Sigmoid colon (tissue), 7 donors: ENCODE results near the gene GSE1. TPM values are rescaled to one million over a fixed set of nuclear protein-coding genes. Genes with fewer than 3 reads are reported as not detected.

Source experiments
- DNase-seq: peaks from one replicate; pipeline ENCODE4 v3.0.0-alpha.2; 2019
- H3K27ac ChIP-seq, 4 donors: fragments of 200-600 bp; sonication (generic); one replicate each; pipeline ENCODE4 v1.5.1; 2016 to 2019; ENCODE audit warnings: mild to moderate bottlenecking in 1 of 4
- H3K27me3 ChIP-seq, 3 donors: fragments of 200-600 bp; sonication (generic); one replicate each; pipeline ENCODE4 v1.5.1; 2019; ENCODE audit warnings: mild to moderate bottlenecking in 1 of 3
- H3K36me3 ChIP-seq, 4 donors: fragments of 200-600 bp; sonication (generic); one replicate each; pipeline ENCODE4 v1.5.1; 2016 to 2019
- H3K4me1 ChIP-seq, 4 donors: fragments of 200-600 bp; sonication (generic); one replicate each; pipeline ENCODE4 v1.5.1; 2017 to 2019
- H3K4me3 ChIP-seq, 4 donors: fragments of 200-600 bp; sonication (generic); one replicate each; pipeline ENCODE4 v1.5.1; 2017 to 2019; ENCODE audit warnings: mild to moderate bottlenecking in 2 of 4, moderate library complexity in 1 of 4
- H3K9me3 ChIP-seq, 4 donors: fragments of 200-600 bp in 3 of 4; sonication (generic) in 3 of 4; one replicate each; pipeline versions ENCODE4 v1.5.1 to v1.6.1; 2013 to 2019
- EP300 ChIP-seq, 4 donors: sonication (generic); formaldehyde crosslinking; IDR thresholded peaks; one replicate each; pipeline ENCODE4 v1.6.1; 2017; ENCODE audit warnings: antibody characterized with exemption in 4 of 4
- POLR2A ChIP-seq, 2 donors: fragments of 450-650 bp; IDR thresholded peaks; one replicate each; pipeline ENCODE4 v1.6.1; 2016; ENCODE audit warnings: antibody characterized with exemption in 2 of 2, mild to moderate bottlenecking in 2 of 2, moderate library complexity in 2 of 2
- POLR2AphosphoS5 ChIP-seq, 4 donors: sonication (generic); formaldehyde crosslinking; IDR thresholded peaks; one replicate each; pipeline ENCODE4 v1.6.1; 2017; ENCODE audit warnings: antibody characterized with exemption in 4 of 4
- WGBS, 2 donors: extraction: QIAGEN DNeasy Blood & Tissue Kit; methylation state at CpG; one replicate each; pipeline ENCODE4 v1.1.7; 2013; 5-methylcytosine and 5-hydroxymethylcytosine counted together
- intact Hi-C: fragments of 100-400 bp; cut with DNase I; formaldehyde crosslinking; loops from one replicate; pipeline ENCODE4 v1.15.1; 2023
- polyA plus RNA-seq, 3 donors: library from polyadenylated mRNA; stranded (reverse); fragments of 200-250 nt; gene quantifications; one replicate each; pipeline ENCODE4 v1.2.3, GENCODE V29; 2013
- total RNA-seq, 4 donors: library from RNA; depleted of rRNA; stranded (reverse); fragments of >200 nt; gene quantifications; one replicate each; pipeline ENCODE4 v1.1.0, GENCODE V29; 2016
- TF ChIP-seq, protein P1 (sequence below), 4 experiments: fragments of 450-650 bp in 3 of 4; fragments of 200-600 bp in 1 of 4; IDR thresholded peaks; one replicate each; pipeline ENCODE4 v1.5.1; 2016 to 2019; ENCODE audit warnings: antibody characterized with exemption in 4 of 4, mild to moderate bottlenecking in 3 of 4, moderate library complexity in 2 of 4
- donor health status: healthy with polysubstance abuse.
- donor health status: Bipolar disorder and iron deficiency.
- donor health status: healthy.

GSE1 gene
- total and polyA plus RNA-seq, 7 donors: 12.0 to 76.7 (median 42.5) TPM

DNA sequence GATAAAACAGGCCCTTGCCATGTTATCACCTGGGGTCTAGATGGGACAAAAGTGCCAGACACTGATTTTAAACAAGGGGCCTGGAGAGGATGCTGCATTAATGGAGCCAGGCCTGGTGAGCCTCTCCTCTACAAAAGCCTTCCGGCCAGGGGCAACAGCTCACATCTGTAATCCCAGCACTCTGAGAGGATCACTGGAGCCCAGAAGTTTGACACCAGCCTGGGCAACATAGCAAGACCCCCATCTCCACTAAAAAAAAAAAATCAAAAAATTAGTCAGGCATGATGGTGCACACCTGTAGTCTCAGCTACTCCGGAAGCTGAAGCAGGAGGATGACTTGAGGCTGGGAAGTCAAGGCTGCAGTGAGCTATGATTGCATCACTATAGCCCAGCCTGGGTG, 72.1 kb downstream of the GSE1 start:
- no peaks in the 10 kb centered on the region for H3K36me3 ChIP-seq
- no peak overlapping the region for H3K27ac ChIP-seq
- H3K4me3 ChIP-seq: no peak overlapping the region
- WGBS, 2 donors: 96% methylated on average over 2 of the region's 2 CpGs
- H3K4me1 ChIP-seq: peaks cover 0 to 15% (median 14%) of the 10 kb centered on the region in 4 donors
- intact Hi-C loops: no loop called here
- DNase-seq: no peak
- no peaks in the 10 kb centered on the region for H3K9me3 ChIP-seq
- peaks cover 0 to 5% (median 0%) of the 10 kb centered on the region in 3 donors for H3K27me3 ChIP-seq
- TF ChIP-seq POLR2A (IDR thresholded peaks at IDR 0.05): no peak
- TF ChIP-seq, protein P1, sequence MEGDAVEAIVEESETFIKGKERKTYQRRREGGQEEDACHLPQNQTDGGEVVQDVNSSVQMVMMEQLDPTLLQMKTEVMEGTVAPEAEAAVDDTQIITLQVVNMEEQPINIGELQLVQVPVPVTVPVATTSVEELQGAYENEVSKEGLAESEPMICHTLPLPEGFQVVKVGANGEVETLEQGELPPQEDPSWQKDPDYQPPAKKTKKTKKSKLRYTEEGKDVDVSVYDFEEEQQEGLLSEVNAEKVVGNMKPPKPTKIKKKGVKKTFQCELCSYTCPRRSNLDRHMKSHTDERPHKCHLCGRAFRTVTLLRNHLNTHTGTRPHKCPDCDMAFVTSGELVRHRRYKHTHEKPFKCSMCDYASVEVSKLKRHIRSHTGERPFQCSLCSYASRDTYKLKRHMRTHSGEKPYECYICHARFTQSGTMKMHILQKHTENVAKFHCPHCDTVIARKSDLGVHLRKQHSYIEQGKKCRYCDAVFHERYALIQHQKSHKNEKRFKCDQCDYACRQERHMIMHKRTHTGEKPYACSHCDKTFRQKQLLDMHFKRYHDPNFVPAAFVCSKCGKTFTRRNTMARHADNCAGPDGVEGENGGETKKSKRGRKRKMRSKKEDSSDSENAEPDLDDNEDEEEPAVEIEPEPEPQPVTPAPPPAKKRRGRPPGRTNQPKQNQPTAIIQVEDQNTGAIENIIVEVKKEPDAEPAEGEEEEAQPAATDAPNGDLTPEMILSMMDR (IDR thresholded peaks at IDR 0.05): no peak
- no peak for TF ChIP-seq EP300 (IDR thresholded peaks at IDR 0.05)
- TF ChIP-seq POLR2AphosphoS5 (IDR thresholded peaks at IDR 0.05): no peak

DNA sequence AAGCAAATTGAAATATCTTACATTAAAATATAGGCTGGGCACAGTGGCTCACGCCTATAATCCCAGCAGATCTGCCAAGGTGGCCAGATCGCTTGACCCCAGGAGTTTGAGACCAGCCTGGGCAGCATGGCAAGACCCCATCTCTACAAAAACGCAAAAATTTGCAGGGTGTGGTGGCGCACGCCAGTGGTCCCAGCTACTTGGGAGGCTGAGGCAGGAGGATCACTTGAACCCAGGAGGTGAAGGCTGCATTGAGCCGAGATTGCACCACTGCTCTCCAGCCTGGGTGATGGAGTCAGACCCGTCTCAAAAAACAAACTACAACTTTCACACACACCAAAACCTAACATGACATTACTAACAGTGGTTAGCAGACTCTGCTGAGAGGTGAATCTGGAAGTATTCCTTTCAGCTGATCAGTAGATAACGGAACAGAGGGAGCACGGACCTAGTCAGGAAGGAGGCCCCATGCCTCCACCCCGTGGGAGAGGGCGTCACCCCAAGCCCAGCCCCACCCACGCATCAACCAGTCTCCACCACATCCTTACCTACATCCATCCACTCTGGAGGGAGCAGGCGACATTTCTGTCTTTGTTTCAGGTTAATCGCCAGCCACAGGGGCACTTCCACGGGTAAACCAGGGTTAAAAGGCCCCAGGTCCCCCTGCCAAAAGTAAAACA, 73.9 kb downstream of the GSE1 start:
- H3K36me3 ChIP-seq: no peaks in the 10 kb centered on the region
- WGBS, 2 donors: 46 to 72% methylated on average over 15 of the region's 15 CpGs
- H3K27me3 ChIP-seq: peaks cover 0 to 5% (median 0%) of the 10 kb centered on the region in 3 donors
- no peaks in the 10 kb centered on the region for H3K9me3 ChIP-seq
- peaks cover 0 to 15% (median 14%) of the 10 kb centered on the region in 4 donors for H3K4me1 ChIP-seq
- no peak for DNase-seq
- H3K4me3 ChIP-seq: no peak overlapping the region
- intact Hi-C loops: no loop called here
- TF ChIP-seq EP300 (IDR thresholded peaks at IDR 0.05): no peak
- TF ChIP-seq, protein P1 (IDR thresholded peaks at IDR 0.05): no peak
- no peak for TF ChIP-seq POLR2AphosphoS5 (IDR thresholded peaks at IDR 0.05)
- no peak for TF ChIP-seq POLR2A (IDR thresholded peaks at IDR 0.05)
- H3K27ac ChIP-seq: no peak overlapping the region

DNA sequence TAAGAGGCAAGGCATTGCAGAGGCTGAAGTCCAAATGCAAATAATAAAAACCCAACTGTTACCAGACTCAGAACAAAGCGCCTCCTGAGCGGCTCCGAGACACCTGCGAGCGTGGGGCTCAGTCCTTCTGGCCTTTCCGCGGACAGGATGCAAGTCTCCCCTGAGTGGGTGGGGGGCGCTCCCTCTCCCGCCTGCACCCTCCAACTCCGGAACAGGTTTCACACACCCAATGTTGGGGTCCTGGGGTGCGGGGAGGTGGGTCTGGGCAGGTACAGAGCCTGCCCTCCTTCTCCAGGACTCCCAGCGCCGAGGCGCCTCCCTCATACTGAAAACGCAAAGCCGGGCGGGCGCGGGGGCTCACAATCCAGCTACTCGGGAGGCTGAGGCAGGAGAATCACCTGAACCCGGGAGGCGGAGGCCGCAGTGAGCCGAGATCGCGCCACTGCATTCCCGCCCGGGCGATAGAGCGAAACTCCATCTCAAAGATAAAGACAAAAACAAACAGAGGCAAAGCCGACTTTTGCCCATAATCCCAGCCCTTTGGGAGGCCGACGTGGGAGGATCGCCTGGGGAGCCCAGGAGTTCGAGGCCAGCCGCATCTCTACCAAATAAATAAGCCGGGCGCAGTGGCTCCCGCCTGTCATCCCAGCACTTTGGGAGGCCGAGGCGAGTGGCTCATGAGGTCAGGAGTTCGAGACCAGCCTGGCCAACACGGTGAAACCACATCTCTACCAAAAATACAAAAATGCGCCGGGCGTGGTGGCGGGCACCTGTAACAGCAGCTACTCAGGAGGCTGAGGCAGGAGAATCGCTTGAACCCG, 74.7 kb downstream of the GSE1 start:
- H3K4me3 ChIP-seq: peak overlapping the region in 3 of 4 donors; percentile 56 to 71 (median 64)
- intact Hi-C loops: no loop called here

DNA sequence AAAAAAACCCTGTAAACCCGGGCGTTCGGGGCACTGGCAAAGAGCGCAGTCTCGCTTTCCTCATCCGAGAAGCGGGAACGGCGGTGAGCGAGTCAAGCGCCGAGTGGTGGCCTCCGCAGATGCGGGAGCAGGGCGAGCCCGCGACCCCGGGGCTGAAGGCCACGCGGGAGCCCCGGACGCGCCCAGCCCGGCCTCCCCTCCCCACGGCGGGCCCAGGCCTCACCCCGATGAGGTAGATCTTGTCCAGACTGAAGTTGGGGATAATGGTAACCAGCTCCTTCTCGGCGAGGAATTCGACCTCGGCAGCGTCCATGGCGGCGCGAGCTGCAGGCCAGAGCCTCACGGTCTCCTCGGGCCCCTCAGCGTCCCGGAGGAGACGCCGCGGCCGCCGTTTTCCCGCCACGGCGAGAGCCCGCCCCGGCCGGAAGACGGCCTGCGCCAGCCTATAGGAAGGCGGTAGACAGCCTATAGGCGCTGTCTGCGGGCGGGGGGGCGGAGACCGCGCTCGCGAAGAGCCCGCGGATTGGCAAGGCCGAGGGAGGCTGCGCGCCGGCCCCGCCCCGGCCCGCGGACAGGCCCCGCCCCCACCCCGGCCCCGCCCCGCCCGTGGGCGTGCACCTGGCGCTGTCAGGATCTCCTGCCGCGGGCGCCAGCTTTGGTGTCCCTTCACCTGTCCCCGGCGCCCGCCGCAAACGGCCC, 75.6 kb downstream of the GSE1 start, which contains the start of gene GINS2:
Gene GINS2, minus strand, starts transcription at position 369 of the 699 bp plus-strand sequence. Its CDS starts 56 bp downstream, at position 313.
- DNase-seq: peak; percentile 95
- intact Hi-C loops: no loop called here
- Histone ChIP-seq H3K27me3 (peaks cover 0 to 5% (median 0%) of the 10 kb centered on the region in 3 donors), H3K27ac (no peak within 1 kb of the TSS), H3K4me1 (peaks cover 0 to 15% (median 14%) of the 10 kb centered on the region in 4 donors), H3K4me3 (peak within 1 kb of the TSS; percentile 26 to 71 (median 60)), H3K36me3 (no peaks in the 10 kb centered on the region), H3K9me3 (no peaks in the 10 kb centered on the region)
- TF ChIP-seq POLR2AphosphoS5 (IDR thresholded peaks at IDR 0.05) (no peak), EP300 (IDR thresholded peaks at IDR 0.05) (no peak), POLR2A (IDR thresholded peaks at IDR 0.05) (no peak)
- TF ChIP-seq, protein P1 (IDR thresholded peaks at IDR 0.05): no peak
- WGBS, 2 donors: 1% methylated on average over 86 of the region's 86 CpGs

More for the DNA sequence above, 74.7 kb downstream of the GSE1 start:
- H3K27me3 ChIP-seq: peaks cover 0 to 5% (median 0%) of the 10 kb centered on the region in 3 donors
- H3K27ac ChIP-seq: no peak overlapping the region
- TF ChIP-seq EP300 (IDR thresholded peaks at IDR 0.05): no peak
- H3K9me3 ChIP-seq: no peaks in the 10 kb centered on the region
- WGBS, 2 donors: 17 to 75% methylated on average over 49 of the region's 49 CpGs
- H3K4me1 ChIP-seq: peaks cover 0 to 15% (median 14%) of the 10 kb centered on the region in 4 donors
- no peaks in the 10 kb centered on the region for H3K36me3 ChIP-seq
- DNase-seq: no peak
